NCI-H1105 (cell line): ENCODE data around the gene ZNF683.
"Not testable (repeated sequence)": the region's sequence is repeated elsewhere in the genome, so short reads cannot be mapped to it uniquely, and the experiment has no call there.

Experiments used
- DNase-seq: peaks from one replicate; lab custom pipeline; 2025; lab: John Stamatoyannopoulos, UW

Gene ZNF683

GRCh38 chr1:26336477-26337205 is 35.9 kb downstream of the ZNF683 start:
- peak; percentile 92 for DNase-seq

- DNase-seq = peak; percentile 39
These were observed 36.6 kb downstream of the ZNF683 start for GRCh38 chr1:26335774-26336476.

GRCh38 chr1:26333312-26333711 is 39.2 kb downstream of the ZNF683 start:
- not testable (repeated sequence) for DNase-seq

- DNase-seq = no peak
These were observed 42.3 kb downstream of the ZNF683 start for GRCh38 chr1:26330276-26330675.

- DNase-seq = not testable (repeated sequence)
These were observed 43.2 kb downstream of the ZNF683 start for GRCh38 chr1:26329380-26329779.

- no peak for DNase-seq
These were observed 44.0 kb downstream of the ZNF683 start for GRCh38 chr1:26328597-26328996.

GRCh38 chr1:26327956-26328362 is 44.6 kb downstream of the ZNF683 start:
- peak; percentile 82 for DNase-seq

- no peak for DNase-seq
These were observed 48.0 kb downstream of the ZNF683 start for GRCh38 chr1:26324550-26324949.

- no peak for DNase-seq
These were observed 49.2 kb downstream of the ZNF683 start for GRCh38 chr1:26323382-26323781.

- DNase-seq = no peak
These were observed 50.6 kb downstream of the ZNF683 start for GRCh38 chr1:26322042-26322331.

- DNase-seq = peak; percentile 42
These were observed 51.1 kb downstream of the ZNF683 start for GRCh38 chr1:26321315-26322041.

- DNase-seq = no peak
These were observed 51.7 kb downstream of the ZNF683 start for GRCh38 chr1:26320896-26321295.

- no peak for DNase-seq
These were observed 54.0 kb downstream of the ZNF683 start for GRCh38 chr1:26318338-26319064.

GRCh38 chr1:26317612-26318337 is 54.8 kb downstream of the ZNF683 start, which contains the start of gene CD52:
TSS of gene CD52 (plus strand) at chr1:26317958. CDS start at chr1:26318018, 60 bp downstream.
- no peak for DNase-seq

- DNase-seq = no peak
These were observed 55.4 kb downstream of the ZNF683 start for GRCh38 chr1:26317146-26317545.

- no peak for DNase-seq
These were observed 56.4 kb downstream of the ZNF683 start for GRCh38 chr1:26315874-26316850.

- no peak for DNase-seq
These were observed 58.0 kb downstream of the ZNF683 start for GRCh38 chr1:26314501-26314900.
